GM18499 (cell line): ENCODE measurements around the gene MOV10L1.

ENCODE experiments used
- ATAC-seq: cut with Tn5 transposase; IDR thresholded peaks from one replicate; pipeline ENCODE4 v1.9.1; 2021; ENCODE audit warnings: moderate number of reproducible peaks; ENCODE audit not compliant: insufficient read depth, unreplicated experiment

MOV10L1 gene

GRCh38 chr22:50171319-50171964 is 81.6 kb downstream of the MOV10L1 start:
- ATAC-seq = no peak

DNA sequence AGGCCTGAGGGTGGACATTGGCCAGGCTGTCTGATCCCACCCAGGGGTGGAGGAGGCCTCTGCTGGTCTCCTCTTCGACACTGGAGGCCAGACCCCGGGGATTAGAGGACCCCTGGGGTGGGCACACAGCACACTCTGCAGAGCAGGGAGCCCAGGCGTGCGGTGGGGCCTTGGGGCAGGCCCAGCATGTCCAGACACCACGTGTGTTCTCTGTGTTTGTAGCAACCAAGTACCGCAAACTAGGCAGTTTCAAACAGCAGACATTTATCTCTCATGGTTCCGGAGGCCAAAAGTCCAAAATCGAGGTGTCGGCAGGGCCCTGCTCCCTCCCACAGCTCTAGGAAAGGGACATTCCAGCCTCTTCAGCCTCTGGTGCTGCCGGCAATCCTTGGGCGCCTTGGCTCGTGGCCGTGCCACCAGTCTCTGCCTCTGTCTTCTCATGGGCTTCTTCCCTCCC is 82.2 kb downstream of the MOV10L1 start:
- ATAC-seq = no peak

DNA sequence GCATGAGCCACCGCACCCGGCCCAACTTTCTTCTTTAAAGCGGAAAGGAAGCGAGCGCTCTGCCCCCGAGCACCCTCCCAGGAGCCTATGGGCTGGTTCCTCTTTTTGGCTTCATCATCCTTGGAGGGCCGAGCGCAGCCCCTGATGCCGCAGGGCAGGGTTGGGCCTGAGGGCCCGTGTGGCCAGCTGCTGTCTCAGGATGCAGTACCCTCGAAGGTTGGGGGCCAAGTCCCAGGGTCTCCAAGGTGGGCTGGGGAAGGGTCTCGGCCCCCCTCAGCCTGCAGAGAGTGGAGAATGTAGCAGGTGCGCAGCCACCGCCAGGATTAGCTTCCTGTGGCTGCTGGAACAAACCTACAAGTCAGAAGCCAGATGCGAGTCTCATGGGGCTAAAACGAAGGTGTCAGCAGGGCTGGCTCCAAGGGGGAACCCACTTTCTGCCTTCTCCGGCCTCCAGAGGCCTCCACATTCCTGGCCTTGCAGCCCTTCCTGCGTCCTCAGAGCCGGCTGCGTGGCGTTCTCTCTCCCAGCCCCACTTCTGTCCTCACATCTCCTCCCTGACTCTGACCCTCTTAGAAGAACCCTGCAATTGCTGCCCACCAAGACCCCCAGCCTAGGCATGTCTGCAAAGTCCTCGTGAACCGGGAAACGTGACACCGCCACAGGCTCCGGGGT is 83.6 kb downstream of the MOV10L1 start:
- ATAC-seq = no peak

DNA sequence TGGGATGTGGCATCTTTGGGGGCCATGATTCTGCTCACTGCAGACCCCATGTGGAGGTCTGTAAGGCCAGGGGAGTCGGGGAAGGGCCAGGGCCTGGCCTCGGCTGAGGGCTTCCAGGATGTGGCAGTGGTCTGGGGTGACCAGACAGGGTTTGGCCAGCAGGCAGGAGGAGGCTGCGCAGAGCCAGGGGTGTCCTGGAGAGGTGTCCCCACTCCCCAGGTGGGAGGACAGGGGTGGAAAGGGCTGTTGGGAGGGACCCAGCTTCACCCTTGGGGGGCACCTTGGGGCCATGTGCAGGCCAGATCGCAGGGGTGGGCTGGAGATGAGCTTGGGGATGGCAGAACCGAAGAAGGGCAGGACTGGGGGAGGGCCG is 84.2 kb downstream of the MOV10L1 start:
- no peak for ATAC-seq

DNA sequence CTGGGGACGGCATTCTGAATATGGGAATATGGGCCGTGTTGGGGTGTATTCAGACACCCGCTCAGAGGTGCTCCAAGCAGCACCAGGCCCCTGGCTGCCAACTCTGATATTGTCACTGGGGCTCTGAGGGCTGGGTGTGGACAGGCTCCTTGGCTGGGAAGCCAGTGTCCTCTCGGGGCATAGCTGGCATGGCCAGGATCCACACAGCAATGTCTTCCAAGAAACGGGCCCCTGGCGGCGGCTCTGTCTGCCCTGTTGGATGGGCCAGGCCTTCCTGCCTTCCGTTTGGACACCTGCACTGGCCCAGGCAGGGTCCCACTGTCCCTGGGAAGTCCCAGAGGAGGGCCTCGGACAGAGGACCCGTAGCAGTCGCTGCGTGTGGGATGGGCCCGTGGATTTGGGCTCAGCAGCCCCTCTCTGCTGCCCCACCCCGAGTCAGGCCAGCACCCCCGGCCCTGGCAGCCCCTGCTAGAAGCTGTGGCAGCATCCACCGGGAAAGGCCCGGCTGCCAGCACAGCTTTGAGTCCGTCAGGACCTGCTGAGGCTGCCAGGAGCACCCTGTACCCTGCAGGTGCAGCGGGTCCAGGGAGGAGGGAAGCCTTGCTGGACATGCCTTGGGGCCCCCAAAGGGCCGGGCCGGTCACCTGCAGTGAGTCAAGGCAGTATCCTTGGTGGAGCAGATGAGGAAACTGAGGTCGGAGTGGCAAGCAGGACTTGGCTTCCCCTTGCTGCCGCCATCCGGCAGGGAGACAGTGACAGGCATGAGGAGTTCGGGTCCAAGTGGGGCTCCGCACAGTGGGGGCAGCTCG is 84.8 kb downstream of the MOV10L1 start:
- no peak for ATAC-seq

GRCh38 chr22:50175191-50175461 is 85.3 kb downstream of the MOV10L1 start:
- no peak for ATAC-seq

DNA sequence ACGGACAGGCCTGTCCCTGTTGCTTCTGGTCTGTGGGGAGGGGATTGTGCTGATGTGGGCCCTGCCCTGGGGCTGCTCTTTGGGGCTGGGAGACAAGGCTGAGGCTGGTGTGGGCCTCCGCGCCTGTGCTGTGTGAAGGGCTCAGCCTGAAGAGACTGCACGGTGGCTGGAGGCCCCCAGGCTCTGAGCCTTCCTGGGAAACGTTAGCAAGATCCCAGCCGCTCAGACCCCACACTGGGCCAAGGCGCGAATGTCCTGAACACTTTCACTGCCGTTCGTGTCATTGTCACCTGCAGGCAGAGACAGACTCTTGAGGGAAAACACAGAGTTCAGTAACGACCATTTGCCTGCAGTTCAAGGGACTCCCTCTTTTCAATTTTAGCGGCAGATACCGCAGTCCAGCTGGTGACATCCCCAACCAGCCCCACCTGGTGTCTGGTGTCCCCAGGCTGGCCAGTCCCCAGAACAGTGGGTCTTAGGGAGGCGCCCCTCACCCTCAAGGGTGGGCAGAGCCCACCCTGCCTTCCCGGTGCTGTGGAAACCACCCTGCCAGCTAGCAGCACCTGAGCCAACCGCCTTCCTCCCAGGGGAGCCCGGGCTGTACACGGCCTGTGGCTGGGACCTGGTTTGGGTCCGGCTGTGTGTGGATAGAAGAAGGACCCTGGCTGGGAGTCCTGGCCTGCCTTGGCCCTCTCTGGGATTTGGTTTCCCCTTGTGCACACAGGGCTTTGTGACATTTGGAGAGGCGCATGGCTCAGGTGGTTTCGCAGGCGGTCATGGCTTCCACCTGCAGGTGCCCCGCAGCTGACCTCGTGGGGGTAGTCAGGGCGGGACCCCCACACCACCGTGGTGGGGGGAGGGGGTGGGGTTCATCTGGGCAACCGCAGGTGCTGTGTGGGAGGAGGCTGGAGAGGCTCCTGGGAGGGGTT is 86.4 kb downstream of the MOV10L1 start:
- no peak for ATAC-seq

- ATAC-seq = no peak
Measured at GRCh38 chr22:50176850-50177536, 87.2 kb downstream of the MOV10L1 start.

GRCh38 chr22:50177537-50178470 is 88.0 kb downstream of the MOV10L1 start:
- no peak for ATAC-seq

DNA sequence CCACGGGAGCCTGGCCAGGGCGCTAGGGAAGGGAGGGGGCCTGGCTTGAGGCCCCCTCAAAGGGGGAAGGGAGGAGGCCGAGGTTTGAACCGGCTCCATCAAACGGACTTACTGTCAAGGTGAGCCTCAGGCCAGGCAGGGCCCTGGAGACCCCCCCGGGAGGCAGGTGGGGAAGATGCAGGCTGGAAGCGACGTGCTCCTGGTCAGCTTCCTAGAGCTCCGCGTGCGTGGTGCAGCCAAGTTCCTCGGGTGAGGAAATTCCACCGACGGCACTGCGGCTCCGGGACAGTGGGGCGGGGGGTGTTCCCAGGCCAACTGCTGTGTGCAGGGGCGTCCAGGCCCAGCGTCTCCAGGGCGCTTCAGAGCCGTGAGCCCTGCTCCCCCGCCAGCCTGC is 88.7 kb downstream of the MOV10L1 start:
- no peak for ATAC-seq

DNA sequence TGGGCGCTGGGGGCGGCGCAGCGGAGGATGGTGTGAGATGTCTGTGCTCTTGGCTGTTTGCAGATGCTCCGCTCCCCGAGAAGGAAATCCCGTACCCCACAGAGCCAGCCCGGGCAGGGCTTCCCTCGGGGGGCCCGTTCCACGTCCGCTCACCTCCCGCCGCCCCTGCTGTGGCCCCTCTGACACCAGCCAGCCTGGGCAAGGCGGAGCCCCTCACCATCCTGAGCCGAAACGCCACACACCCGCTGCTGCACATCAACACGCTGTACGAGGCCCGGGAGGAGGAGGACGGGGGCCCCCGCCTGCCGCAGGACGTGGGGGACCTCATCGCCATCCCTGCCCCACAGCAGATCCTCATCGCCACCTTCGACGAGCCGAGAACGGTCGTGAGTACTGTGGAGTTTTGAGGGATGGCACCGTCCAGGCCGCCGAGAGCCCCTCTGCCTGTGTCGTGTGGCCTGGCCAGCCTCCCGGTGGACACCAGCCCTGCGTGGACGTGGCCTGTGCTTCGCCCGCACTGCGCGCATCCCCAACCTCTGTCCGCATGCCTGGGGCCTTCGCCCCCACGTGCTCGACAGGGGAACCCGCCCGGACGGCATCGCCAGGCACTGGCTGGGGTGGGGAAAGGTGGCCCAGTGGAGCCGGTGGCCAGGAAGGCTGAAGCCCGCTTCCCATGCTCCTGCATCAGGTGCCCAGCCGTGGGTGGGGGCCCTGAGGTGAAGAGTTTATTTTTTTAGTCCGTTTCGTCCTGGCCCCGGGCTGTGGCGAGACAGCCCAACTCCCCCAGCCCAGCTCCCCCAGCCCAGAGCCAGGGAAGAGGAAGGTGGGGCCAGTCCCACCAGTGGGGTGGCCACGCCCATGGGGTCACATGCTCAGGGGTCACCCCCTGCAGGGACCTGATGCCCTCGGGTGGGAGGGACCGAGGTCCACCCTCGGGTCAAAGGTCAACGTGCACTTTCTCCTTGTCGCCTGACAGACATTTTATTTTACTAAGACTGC is 89.4 kb downstream of the MOV10L1 start:
- ATAC-seq = no peak

- no peak for ATAC-seq
Measured at GRCh38 chr22:50179937-50180726, 90.3 kb downstream of the MOV10L1 start.

DNA sequence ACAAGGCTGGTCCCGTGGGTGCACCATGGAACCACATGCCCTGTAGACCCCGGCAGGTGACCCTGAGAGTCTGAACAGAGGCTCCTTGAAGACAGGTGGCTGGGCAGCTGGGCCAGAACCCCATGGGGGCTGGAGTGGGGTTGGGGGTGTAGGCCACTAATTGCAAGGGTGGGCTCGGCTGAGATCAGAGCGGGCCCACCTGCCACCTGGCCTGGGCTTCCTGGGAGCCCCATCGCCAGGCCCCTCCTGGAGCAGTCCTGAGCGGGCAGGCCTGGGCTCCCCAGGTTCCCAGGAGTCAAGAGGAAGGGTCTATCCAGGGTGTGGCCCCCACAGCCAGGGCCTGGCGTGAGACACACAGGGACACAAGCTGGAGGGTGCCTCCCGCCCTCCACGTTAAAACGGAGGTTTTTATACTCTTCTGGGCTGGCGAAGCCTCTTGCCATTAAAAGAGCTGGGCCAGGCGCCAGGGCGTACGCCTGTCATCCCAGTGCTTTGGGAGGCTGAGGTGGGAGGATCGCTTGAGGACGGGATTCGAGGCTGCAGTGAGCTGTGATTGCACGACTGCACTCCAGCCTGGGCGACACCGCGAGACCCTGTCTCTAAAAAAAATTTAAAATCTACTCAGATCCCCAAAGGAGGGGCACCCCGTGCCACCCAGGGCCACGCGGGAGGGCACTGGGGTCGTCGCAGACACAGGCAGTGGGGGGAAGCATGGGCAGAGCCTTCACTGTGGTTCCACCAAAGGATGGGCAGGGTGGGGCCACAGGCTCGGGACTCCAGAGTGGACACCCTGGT is 91.1 kb downstream of the MOV10L1 start:
- ATAC-seq = no peak

GRCh38 chr22:50182176-50183081 is 92.6 kb downstream of the MOV10L1 start:
- no peak for ATAC-seq
